Measurements from ENCODE around the gene SMPDL3B. TPM values are rescaled to one million over a fixed set of nuclear protein-coding genes. Genes with fewer than 3 reads are reported as not detected.

The SMPDL3B gene
- total RNA-seq = 10 to 100 TPM in 3 of 4 donors, 1 to 10 TPM in 1; 6.6 to 43.4 (median 31.6) TPM

GRCh38 chr1:27934818-27935549, at the start of gene SMPDL3B:
Gene SMPDL3B (plus strand): TSS chr1:27935000. CDS start chr1:27935184, 184 bp downstream.
- TF ChIP-seq, protein P1, sequence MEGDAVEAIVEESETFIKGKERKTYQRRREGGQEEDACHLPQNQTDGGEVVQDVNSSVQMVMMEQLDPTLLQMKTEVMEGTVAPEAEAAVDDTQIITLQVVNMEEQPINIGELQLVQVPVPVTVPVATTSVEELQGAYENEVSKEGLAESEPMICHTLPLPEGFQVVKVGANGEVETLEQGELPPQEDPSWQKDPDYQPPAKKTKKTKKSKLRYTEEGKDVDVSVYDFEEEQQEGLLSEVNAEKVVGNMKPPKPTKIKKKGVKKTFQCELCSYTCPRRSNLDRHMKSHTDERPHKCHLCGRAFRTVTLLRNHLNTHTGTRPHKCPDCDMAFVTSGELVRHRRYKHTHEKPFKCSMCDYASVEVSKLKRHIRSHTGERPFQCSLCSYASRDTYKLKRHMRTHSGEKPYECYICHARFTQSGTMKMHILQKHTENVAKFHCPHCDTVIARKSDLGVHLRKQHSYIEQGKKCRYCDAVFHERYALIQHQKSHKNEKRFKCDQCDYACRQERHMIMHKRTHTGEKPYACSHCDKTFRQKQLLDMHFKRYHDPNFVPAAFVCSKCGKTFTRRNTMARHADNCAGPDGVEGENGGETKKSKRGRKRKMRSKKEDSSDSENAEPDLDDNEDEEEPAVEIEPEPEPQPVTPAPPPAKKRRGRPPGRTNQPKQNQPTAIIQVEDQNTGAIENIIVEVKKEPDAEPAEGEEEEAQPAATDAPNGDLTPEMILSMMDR (IDR thresholded peaks at IDR 0.05) = peak in 3 of 6 experiments; percentile 50 to 59 (median 54)
- TF ChIP-seq POLR2A (IDR thresholded peaks at IDR 0.05) = peak; percentile 31 to 61
- no peaks in the 10 kb centered on the region for H3K9me3 ChIP-seq
- peak in 2 of 3 donors; percentile 79 to 82 for DNase-seq
- H3K4me1 ChIP-seq = no peaks in the 10 kb centered on the region
- peak within 1 kb of the TSS in 3 of 4 donors; percentile 36 to 77 (median 55) for H3K27ac ChIP-seq
- H3K27me3 ChIP-seq = no peaks in the 10 kb centered on the region
- peak within 1 kb of the TSS in 3 of 4 donors; percentile 17 to 53 (median 44) for H3K4me3 ChIP-seq
- no peaks in the 10 kb centered on the region for H3K36me3 ChIP-seq

- peaks cover 0 to 33% (median 8%) of the 10 kb centered on the region in 4 donors for H3K4me1 ChIP-seq
- no peaks in the 10 kb centered on the region for H3K27me3 ChIP-seq
- H3K36me3 ChIP-seq = peaks cover 0 to 11% (median 0%) of the 10 kb centered on the region in 3 donors
- TF ChIP-seq POLR2A (IDR thresholded peaks at IDR 0.05) = no peak
- TF ChIP-seq, protein P1 (IDR thresholded peaks at IDR 0.05) = no peak
- H3K4me3 ChIP-seq = no peak overlapping the region
- peak overlapping the region; percentile 59 to 82 (median 68) for H3K27ac ChIP-seq
- no peaks in the 10 kb centered on the region for H3K9me3 ChIP-seq
- peak in 1 of 3 donors; percentile 45 for DNase-seq
Measured at GRCh38 chr1:27885114-27885528, 49.7 kb upstream of the SMPDL3B start.

GRCh38 chr1:27885621-27886352, 49.0 kb upstream of the SMPDL3B start:
- TF ChIP-seq POLR2A (IDR thresholded peaks at IDR 0.05) = no peak
- TF ChIP-seq, protein P1 (IDR thresholded peaks at IDR 0.05) = no peak
- peaks cover 0 to 39% (median 11%) of the 10 kb centered on the region in 4 donors for H3K4me1 ChIP-seq
- H3K36me3 ChIP-seq = peaks cover 0 to 16% (median 0%) of the 10 kb centered on the region in 3 donors
- H3K4me3 ChIP-seq = no peak overlapping the region
- no peaks in the 10 kb centered on the region for H3K27me3 ChIP-seq
- H3K9me3 ChIP-seq = no peaks in the 10 kb centered on the region
- peak overlapping the region; percentile 59 to 82 (median 68) for H3K27ac ChIP-seq
- peak in 1 of 3 donors; percentile 40 for DNase-seq

GRCh38 chr1:27886353-27886679, 48.5 kb upstream of the SMPDL3B start:
- peaks cover 0 to 22% (median 0%) of the 10 kb centered on the region in 3 donors for H3K36me3 ChIP-seq
- H3K9me3 ChIP-seq = no peaks in the 10 kb centered on the region
- no peaks in the 10 kb centered on the region for H3K27me3 ChIP-seq
- no peak overlapping the region for H3K4me3 ChIP-seq
- H3K4me1 ChIP-seq = peaks cover 0 to 43% (median 11%) of the 10 kb centered on the region in 4 donors
- TF ChIP-seq, protein P1 (IDR thresholded peaks at IDR 0.05) = no peak
- no peak for TF ChIP-seq POLR2A (IDR thresholded peaks at IDR 0.05)
- H3K27ac ChIP-seq = peak overlapping the region; percentile 38 to 82 (median 66)
- no peak for DNase-seq

- H3K4me3 ChIP-seq = no peak overlapping the region
- peak overlapping the region; percentile 49 to 82 (median 66) for H3K27ac ChIP-seq
- no peaks in the 10 kb centered on the region for H3K27me3 ChIP-seq
- no peaks in the 10 kb centered on the region for H3K9me3 ChIP-seq
- H3K4me1 ChIP-seq = peaks cover 0 to 45% (median 11%) of the 10 kb centered on the region in 4 donors
- H3K36me3 ChIP-seq = peaks cover 0 to 26% (median 0%) of the 10 kb centered on the region in 3 donors
- DNase-seq = no peak
- TF ChIP-seq, protein P1 (IDR thresholded peaks at IDR 0.05) = no peak
- no peak for TF ChIP-seq POLR2A (IDR thresholded peaks at IDR 0.05)
Measured at GRCh38 chr1:27886744-27887143, 48.1 kb upstream of the SMPDL3B start.

Data from Peyer's patch (tissue), 4 donors.